ENCODE results near the gene STK38L. TPM values are rescaled to one million over a fixed set of nuclear protein-coding genes. Genes with fewer than 3 reads are reported as not detected.

STK38L gene
- polyA plus RNA-seq, 1 of the 3 experiments (the other 2 are of a cell fraction) = 4.7 TPM

GRCh38 chr12:27208414-27208750 is 35.7 kb upstream of the STK38L start:
- H3K27ac ChIP-seq (ENCODE audit: low read depth in 2 of 2, low read length in 1 of 2) = no peak overlapping the region
- no peaks in the 10 kb centered on the region for H3K27me3 ChIP-seq (ENCODE audit: insufficient read depth)
- no peak overlapping the region for H3K9ac ChIP-seq
- H3K9me3 ChIP-seq = no peaks in the 10 kb centered on the region
- H3K4me1 ChIP-seq (ENCODE audit: control insufficient read depth in 1 of 2, insufficient read depth in 2 of 2, low read depth in 1 of 2, low read length in 1 of 2) = peaks cover 0 to 3% of the 10 kb centered on the region in 2 experiments; a peak in 1 of 4 replicates
- no peak overlapping the region for H2AFZ ChIP-seq (ENCODE audit: low read depth)
- no peak overlapping the region for H3K4me2 ChIP-seq
- no peak for TF ChIP-seq RXRA (IDR thresholded peaks at IDR 0.05; ENCODE audit: borderline replicate concordance, low read depth)
- TF ChIP-seq SIN3A (IDR thresholded peaks at IDR 0.05; ENCODE audit: borderline replicate concordance, low read depth, low read length) = no peak
- TF ChIP-seq NFIC (IDR thresholded peaks at IDR 0.05; ENCODE audit: borderline replicate concordance) = no peak
- TF ChIP-seq GATA2 (CRISPR knock-in tag; IDR thresholded peaks at IDR 0.05) = no peak
- no peak for TF ChIP-seq GABPA (IDR thresholded peaks at IDR 0.05; ENCODE audit: low read depth)
- TF ChIP-seq FOXM1 (IDR thresholded peaks at IDR 0.05; ENCODE audit: low read depth) = no peak
- no peak for TF ChIP-seq RFX5 (IDR thresholded peaks at IDR 0.05; ENCODE audit: low read length)
- no peak for TF ChIP-seq REST (IDR thresholded peaks at IDR 0.05; ENCODE audit: low read depth, low read length)
- no peak for TF ChIP-seq FOSL2 (IDR thresholded peaks at IDR 0.05; ENCODE audit: borderline replicate concordance, low read depth)
- no peak for TF ChIP-seq YY1 (IDR thresholded peaks at IDR 0.05; ENCODE audit: low read depth)
- TF ChIP-seq EZH2phosphoT487 (IDR thresholded peaks at IDR 0.05; ENCODE audit: borderline replicate concordance, low read depth) = no peak
- no peak for TF ChIP-seq MAX (IDR thresholded peaks at IDR 0.05; ENCODE audit: low read depth)
- TF ChIP-seq ZBTB33 (IDR thresholded peaks at IDR 0.05; ENCODE audit: borderline replicate concordance, low read depth) = no peak
- TF ChIP-seq USF2 (IDR thresholded peaks at IDR 0.05; ENCODE audit: borderline replicate concordance, low read depth, low read length) = no peak
- TF ChIP-seq PBX3 (IDR thresholded peaks at IDR 0.05) = no peak
- no peak for TF ChIP-seq USF1 (IDR thresholded peaks at IDR 0.05; ENCODE audit: borderline replicate concordance, low read depth)
- no peak for TF ChIP-seq NRF1 (IDR thresholded peaks at IDR 0.05; ENCODE audit: low read depth, low read length)
- no peak for TF ChIP-seq MEF2A (IDR thresholded peaks at IDR 0.05; ENCODE audit: borderline replicate concordance, low read depth)
- no peak for TF ChIP-seq CTCF (IDR thresholded peaks at IDR 0.05)
- POLR2A ChIA-PET = no interaction called here
- no peak for DNase-seq
- no peak overlapping the region for H3K4me3 ChIP-seq (ENCODE audit: low read depth in 2 of 2, low read length in 1 of 2)
- no peaks in the 10 kb centered on the region for H4K20me1 ChIP-seq (ENCODE audit: insufficient read depth)
- no peaks in the 10 kb centered on the region for H3K36me3 ChIP-seq (replicated peaks in 1 of 2; ENCODE audit: control insufficient read depth in 1 of 2, insufficient read depth in 2 of 2, low read length in 1 of 2)
- H3K9me2 ChIP-seq = no peaks in the 10 kb centered on the region
- WGBS (ENCODE audit: low lambda C conversion rate) = 57% methylated on average over 2 of the region's 2 CpGs
- H3F3A ChIP-seq (replicated peaks; ENCODE audit: insufficient read depth) = peaks cover 6% of the 10 kb centered on the region
- CTCF ChIA-PET = no interaction called here
- no peaks in the 10 kb centered on the region for H3K79me2 ChIP-seq (ENCODE audit: insufficient read depth)
